ENCODE data around the gene MCF2L2. TPM values are rescaled to one million over a fixed set of nuclear protein-coding genes. Genes with fewer than 3 reads are reported as not detected.

Gene MCF2L2
- total RNA-seq, 2 donors from 2014 or later: 1.5 to 2.5 TPM

DNA sequence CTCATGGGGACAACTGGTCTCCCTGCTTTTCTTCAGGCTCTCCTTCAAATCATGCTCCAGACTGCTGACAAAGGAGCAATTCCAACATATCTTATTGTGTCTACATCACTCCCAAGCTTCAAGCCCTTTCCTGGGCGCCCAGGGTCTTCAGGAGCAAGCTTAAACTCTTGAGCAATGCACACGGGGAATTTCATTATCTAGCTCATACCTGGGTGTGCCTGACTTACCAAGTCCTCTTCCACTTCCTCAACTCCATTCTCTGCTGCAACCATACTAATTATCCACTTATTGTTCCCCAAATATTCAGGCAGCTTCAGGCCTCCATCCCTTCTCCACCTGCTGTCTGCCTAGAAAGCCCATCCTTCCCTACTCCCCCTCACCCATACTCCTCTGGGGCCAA is 124.7 kb downstream of the MCF2L2 start:
- ATAC-seq: no peak

DNA sequence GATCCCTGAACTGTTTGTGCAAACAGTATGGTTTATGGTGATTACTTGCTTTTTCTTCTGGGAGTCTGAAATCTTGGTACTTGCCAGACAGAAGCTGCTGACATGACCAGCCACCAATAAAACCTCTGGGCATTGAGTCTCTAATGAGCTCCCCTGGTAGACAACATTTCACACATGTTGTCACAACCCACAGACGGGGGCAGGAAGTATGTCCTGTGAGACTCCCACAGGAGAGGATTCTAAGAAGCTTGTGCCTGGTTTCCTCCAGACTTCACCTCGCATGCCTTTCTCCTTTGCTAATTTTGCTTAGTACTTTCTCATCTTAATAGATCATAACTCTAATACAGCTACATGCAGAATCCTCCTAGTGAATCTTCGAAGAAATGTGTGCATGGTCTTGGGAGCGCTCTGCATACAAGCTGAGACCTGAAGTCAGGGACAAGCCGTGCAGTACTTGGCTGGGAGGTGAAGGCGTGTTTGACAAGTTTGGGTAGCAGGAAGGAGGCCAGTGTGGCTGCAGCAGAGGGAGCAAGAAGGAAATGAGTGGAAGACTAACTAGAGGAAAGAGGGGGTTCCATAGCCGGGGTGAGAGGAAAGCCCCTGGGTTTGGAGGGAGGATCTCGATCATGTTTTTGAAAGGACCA is 126.4 kb downstream of the MCF2L2 start:
- no peaks in the 10 kb centered on the region for H3K36me3 Mint-ChIP-seq
- ATAC-seq: no peak
- H3K9me3 Mint-ChIP-seq: no peaks in the 10 kb centered on the region
- no peak overlapping the region for H3K27ac Mint-ChIP-seq
- no peak for DNase-seq (ENCODE audit: low spot score in 2 of 2)

More for the DNA sequence above, 124.7 kb downstream of the MCF2L2 start:
- no peak for DNase-seq (ENCODE audit: low spot score in 2 of 2)
- Mint-ChIP-seq H3K36me3 (no peaks in the 10 kb centered on the region), H3K27ac (peak overlapping the region in 1 of 2 donors; percentile 79), H3K9me3 (no peaks in the 10 kb centered on the region)

DNA sequence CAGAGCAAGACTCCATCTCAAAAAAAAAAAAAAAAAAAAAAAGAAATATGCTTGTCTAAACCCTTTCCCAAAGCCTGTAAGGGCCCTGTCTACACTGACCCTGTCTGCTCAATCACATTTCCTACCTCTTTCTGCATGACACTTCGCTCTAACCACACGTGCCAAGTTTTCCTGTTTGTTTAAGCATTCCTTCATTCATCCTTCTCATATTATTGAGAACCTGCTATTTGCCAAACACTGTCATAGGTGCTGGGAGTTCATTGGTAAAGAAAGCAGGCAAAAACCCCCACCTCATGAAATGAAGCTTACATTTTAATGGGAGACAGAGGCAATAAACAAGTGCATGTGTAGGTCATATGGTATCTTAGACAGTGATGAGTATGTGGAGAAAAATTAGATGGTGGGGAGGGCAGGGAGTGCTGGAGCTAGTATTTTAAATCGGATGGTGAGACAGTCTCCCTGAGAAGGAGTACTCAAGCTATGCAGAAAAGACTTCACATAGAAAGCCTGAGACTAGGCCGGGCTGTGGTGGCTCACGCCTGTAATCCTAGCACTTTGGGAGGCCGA is 127.3 kb downstream of the MCF2L2 start:
- ATAC-seq (no peak), DNase-seq (ENCODE audit: low spot score in 2 of 2) (no peak)
- Mint-ChIP-seq H3K9me3 (no peaks in the 10 kb centered on the region), H3K27ac (no peak overlapping the region), H3K36me3 (no peaks in the 10 kb centered on the region)

DNA sequence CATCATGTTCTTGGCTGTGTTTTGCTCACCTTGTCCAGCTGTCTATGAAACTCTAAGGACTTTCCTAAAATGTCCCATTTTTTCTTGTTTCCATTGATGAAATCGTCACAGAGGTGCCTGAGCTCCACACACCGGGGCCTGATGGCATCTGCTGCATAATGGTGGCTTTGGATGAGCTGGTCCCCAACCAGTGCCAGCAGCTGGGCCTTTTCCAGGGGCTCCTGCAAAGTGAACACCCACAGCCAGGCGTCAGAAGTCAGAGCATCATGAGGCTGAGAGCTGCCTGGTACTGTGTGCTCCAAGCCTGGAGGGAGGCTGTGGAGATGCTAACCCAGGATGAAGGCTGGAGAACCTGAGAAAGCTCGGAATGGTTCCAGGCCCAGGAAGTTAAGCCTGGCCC is 128.4 kb downstream of the MCF2L2 start:
- H3K36me3 Mint-ChIP-seq: peaks cover 0 to 3% of the 10 kb centered on the region in 2 donors
- ATAC-seq: no peak
- no peak overlapping the region for H3K27ac Mint-ChIP-seq
- no peak for DNase-seq (ENCODE audit: low spot score in 2 of 2)
- H3K9me3 Mint-ChIP-seq: no peaks in the 10 kb centered on the region

DNA sequence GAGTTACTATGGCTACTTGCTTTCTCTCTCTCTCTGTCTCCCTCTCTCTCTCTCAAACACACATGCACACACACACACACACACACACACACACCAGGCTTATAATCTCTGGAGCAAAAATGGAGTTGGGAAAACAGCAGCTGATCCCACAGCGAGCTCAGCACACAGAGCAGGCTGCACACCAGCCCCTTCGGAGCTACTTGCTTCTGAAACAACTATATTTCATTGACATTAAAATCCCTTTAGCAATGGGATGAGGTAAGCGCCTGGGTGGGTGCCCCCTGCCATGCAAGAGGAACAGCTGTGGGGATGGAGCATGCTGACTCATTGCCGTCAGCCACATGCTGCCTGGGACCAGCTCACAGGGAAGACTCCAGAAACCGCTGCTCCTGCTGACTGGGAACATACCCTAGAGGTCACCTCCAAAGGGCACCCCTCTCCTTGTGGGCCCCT is 129.7 kb downstream of the MCF2L2 start:
- ATAC-seq: no peak
- Mint-ChIP-seq H3K36me3 (peaks cover 0 to 6% of the 10 kb centered on the region in 2 donors), H3K27ac (no peak overlapping the region), H3K9me3 (no peaks in the 10 kb centered on the region)
- no peak for DNase-seq (ENCODE audit: low spot score in 2 of 2)

DNA sequence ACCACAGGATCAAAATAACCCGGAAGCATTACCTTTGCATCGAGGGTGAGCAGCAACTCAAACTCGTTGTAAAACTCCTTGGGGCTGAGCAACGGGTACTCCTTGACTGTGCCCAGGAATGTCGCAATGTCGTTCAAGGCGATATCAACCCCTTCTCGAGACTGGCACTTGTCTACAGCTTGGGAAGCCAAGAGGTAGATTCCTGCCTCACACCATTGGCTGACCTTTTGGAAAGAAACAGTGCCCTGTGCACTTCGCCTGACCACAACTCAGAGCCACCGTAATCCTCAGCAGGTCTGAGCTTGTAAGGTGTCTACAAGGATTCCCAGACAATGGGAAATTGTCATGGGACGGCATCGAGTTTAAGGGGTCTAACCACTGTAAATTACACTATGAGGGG is 131.5 kb downstream of the MCF2L2 start:
- Mint-ChIP-seq H3K36me3 (peaks cover 0 to 6% of the 10 kb centered on the region in 2 donors), H3K9me3 (no peaks in the 10 kb centered on the region), H3K27ac (no peak overlapping the region)
- ATAC-seq: no peak
- DNase-seq (ENCODE audit: low spot score in 2 of 2): no peak

DNA sequence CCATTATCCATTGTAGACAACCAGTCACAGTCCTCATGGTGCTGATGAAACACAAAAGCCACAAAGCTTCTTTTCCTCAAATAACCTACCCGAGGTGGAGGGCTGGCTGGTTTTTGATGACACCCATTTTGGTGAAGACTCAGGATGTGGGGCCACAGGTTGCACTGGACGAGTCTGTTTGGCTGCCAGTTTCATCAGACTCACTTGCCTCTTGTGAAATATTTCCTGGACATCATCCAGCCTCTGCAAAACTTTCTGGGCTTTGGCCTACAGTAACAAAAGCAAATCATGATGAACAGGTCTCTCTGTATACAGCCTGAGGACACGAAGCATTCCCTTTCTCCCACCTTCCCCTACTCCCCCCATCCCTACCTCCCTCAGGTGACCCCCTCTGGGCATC is 133.2 kb downstream of the MCF2L2 start:
- ATAC-seq (no peak), DNase-seq (ENCODE audit: low spot score in 2 of 2) (no peak)
- Mint-ChIP-seq H3K27ac (no peak overlapping the region), H3K36me3 (peaks cover 0 to 6% of the 10 kb centered on the region in 2 donors), H3K9me3 (no peaks in the 10 kb centered on the region)

DNA sequence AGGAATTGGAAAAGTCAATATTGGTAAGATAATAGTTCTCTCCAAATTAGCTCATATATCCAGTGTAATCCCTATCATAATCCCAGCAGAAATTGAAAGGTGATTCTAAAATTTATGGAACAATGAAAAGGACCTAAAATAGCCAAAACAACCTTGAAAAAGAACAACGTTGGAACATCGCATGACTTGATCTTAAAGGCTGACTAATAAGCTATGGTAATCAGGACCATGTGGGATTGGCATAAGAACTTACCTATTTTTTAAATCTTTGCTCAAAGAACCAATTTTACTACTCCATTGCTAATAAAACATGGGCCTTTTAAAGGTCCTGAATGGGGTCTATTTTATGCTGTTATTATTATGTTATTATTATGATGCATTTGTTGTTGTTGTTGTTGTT is 134.5 kb downstream of the MCF2L2 start:
- Mint-ChIP-seq H3K9me3 (no peaks in the 10 kb centered on the region), H3K36me3 (peaks cover 0 to 6% of the 10 kb centered on the region in 2 donors), H3K27ac (no peak overlapping the region)
- DNase-seq (ENCODE audit: low spot score in 2 of 2): no peak
- ATAC-seq: no peak

DNA sequence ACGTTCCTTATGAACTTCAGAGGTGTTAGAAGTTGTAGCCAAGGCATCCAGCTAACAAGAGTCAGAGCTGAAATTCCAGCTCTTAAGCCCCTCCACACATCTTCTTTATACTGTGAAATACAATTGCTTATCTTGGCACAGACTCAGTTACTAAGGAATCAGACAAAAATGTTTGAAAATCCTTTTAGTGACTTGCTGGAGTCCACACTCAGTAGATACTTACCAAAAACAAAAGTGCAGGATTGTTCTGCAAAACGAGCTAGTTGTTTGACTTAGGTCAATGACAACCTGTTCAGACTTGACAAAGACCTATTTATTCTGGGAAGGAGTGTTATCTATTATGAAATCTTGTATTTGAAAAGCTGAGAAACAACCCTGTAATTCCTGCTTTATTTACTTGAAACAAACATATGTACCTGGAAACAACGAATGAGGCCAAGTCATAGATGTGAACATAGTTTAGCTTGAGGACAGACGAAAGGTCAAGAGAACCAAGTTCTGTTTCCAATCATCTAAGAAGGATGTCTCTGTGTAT is 136.9 kb downstream of the MCF2L2 start:
- DNase-seq (ENCODE audit: low spot score in 2 of 2) (no peak), ATAC-seq (no peak)
- Mint-ChIP-seq H3K9me3 (no peaks in the 10 kb centered on the region), H3K36me3 (peaks cover 0 to 6% of the 10 kb centered on the region in 2 donors), H3K27ac (no peak overlapping the region)

DNA sequence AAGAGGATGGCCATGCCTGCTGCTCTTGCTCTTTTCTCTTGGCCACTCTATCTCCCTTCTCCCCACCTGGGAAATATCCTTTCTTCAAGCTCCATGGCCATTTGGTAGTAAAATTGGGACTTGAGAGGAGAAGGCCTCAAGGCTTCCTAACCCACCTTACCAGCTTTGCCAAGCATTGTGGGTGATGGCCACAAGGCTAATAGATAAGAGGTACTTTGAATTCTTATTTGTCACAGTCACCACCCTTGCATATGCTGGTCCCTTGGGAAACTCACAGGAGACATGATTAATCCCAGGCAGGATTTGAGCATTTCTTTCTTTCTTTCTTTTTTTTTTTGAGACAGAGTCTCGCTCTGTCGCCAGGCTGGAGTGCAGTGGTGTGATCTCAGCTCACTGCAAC is 138.2 kb downstream of the MCF2L2 start:
- H3K27ac Mint-ChIP-seq: no peak overlapping the region
- DNase-seq (ENCODE audit: low spot score in 2 of 2) (no peak), ATAC-seq (no peak)
- peaks cover 0 to 5% of the 10 kb centered on the region in 2 donors for H3K36me3 Mint-ChIP-seq
- H3K9me3 Mint-ChIP-seq: no peaks in the 10 kb centered on the region

DNA sequence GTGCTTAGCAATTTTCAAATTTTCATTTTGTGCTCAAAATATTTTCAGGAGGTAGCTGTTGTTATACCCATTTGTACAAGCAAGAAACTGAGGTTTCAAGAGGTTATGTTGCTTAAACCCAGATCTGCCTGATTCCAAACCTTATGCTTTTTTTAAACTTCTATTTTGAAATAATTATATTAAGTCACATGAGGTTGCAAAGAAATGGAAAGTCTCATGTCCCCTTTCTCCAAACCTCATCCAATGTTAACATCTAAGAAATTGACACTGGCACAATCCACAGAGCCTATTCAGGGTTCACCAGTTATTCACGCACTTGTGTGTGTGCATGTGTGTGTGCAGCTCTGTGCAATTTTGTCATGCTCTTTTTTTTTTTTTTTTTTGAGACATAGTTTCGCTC is 140.3 kb downstream of the MCF2L2 start:
- no peak for ATAC-seq
- H3K27ac Mint-ChIP-seq: no peak overlapping the region
- H3K36me3 Mint-ChIP-seq: no peaks in the 10 kb centered on the region
- no peaks in the 10 kb centered on the region for H3K9me3 Mint-ChIP-seq
- DNase-seq (ENCODE audit: low spot score in 2 of 2): no peak

DNA sequence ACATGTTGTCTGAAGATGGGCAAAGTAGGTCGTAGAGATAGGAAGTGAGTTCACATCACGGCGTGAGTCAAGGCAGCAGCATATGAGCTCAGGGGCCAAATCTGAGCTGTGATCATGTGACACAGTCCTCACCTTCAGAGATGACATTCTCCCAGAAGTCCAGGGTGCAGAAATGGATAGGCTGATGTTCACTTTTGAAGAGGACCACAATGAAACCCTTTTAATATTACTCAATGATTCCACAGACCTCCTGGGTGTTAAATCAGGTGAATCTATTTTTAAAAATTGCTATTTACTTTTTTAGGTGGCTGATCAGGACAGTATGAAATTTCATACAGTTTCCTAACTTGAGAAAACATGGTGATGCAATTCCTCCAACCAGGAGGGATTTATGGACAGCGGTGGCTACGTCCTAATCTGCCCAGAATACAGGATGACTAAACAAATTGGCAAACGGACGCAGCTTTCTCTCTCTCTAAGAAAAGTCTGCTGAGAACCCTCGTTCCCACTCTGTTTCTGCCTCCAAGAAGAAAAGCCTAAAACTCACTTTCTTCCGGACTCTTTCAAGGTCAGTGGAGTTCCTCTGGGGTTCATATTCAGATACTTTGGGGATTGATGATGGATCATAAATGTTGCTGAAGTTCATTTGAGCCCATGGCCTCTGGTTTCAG is 141.0 kb downstream of the MCF2L2 start:
- Mint-ChIP-seq H3K36me3 (no peaks in the 10 kb centered on the region), H3K9me3 (no peaks in the 10 kb centered on the region), H3K27ac (peak overlapping the region in 1 of 2 donors; percentile 92)
- ATAC-seq: no peak
- DNase-seq (ENCODE audit: low spot score in 2 of 2): no peak

DNA sequence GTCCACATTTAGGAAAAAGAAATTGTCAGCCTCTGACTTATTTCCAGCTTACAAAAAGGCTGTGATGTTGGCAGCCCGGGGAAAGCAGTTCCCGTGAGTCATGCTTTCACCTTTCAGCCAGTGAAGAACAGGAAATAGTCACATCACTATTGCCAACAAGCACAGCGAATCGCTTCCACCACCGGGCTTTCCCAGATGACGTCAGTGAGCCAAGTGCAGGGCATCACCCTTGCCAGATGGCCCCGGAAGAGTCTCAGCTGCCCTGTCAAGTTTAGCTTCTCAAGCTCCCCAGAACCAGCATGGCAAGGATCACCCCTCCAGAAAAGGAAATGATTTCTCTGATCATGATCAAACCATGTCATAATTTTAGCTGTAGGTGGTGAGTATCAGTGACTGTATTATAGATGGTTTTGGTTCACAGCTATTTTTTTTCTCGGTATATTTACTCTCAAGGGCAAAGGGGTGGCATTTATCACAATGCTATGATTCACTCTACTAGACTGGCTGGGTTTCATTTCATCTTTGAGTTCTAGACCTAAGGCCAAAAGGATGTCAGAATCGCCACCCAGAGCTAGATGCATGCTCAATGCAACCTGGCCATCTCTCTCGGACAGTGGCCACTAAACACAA is 142.5 kb downstream of the MCF2L2 start:
- Mint-ChIP-seq H3K27ac (peak overlapping the region; percentile 89 to 92), H3K9me3 (no peaks in the 10 kb centered on the region), H3K36me3 (no peaks in the 10 kb centered on the region)
- DNase-seq (ENCODE audit: low spot score in 2 of 2) (peak; percentile 82 to 96), ATAC-seq (peak; percentile 94)

DNA sequence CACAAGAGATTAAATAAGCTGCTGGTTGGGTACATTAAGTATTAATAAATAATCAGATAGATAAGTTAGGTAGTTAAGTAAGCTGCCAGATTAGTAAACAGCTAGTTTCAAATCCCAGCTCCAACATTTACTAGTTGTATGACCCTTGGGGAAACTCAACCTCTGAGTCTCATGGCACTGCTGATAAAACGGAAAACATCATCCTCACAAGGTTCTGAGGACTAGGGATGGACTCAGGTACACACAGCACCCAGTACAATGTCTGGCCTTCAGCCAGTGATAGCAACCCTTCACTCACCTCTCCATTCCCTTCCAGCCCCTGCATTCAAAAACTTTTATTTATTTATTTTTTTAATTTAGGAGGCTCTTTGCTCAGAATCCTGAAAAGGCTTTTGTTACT is 143.1 kb downstream of the MCF2L2 start:
- Mint-ChIP-seq H3K9me3 (no peaks in the 10 kb centered on the region), H3K27ac (peak overlapping the region; percentile 89 to 92), H3K36me3 (no peaks in the 10 kb centered on the region)
- ATAC-seq (no peak), DNase-seq (ENCODE audit: low spot score in 2 of 2) (no peak)

DNA sequence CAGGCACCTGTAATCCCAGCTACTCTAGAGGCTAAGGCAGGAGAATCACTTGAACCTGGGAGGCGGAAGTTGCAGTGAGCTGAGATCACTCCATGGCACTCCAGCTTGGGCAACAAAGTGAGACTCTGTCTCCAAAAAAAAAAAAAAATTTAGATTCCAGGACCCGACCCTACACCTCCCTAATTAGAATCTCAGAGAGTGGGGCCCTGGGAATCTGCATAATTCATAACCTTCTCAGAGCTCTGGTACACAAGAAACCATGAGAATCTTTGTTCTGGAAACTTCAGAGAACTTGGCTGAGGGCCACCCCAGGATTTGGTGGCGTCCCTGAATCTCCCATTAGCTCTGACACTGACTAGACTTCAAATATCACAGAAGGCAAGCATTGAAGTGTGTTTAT is 143.8 kb downstream of the MCF2L2 start:
- no peaks in the 10 kb centered on the region for H3K36me3 Mint-ChIP-seq
- no peaks in the 10 kb centered on the region for H3K9me3 Mint-ChIP-seq
- DNase-seq (ENCODE audit: low spot score in 2 of 2) (no peak), ATAC-seq (no peak)
- H3K27ac Mint-ChIP-seq: peak overlapping the region; percentile 88 to 92

DNA sequence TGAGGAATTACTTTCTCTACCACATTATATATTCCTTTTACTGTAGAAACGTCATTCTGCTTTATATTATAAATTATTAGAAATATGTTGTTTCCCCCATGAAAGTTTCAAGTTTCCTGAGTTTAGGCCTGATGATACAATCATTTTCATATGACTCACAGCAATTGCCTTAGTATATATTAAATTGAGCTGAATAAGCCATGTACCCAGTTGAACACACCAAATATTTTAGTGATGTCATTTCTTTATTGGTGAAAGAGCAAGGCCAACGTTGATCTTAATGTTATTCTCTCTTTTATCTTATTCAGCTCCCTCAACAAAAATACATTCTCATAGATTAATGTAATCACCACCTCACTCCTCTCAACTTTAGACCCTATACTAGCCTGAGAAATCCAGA is 144.5 kb downstream of the MCF2L2 start:
- Mint-ChIP-seq H3K36me3 (no peaks in the 10 kb centered on the region), H3K9me3 (no peaks in the 10 kb centered on the region), H3K27ac (peak overlapping the region in 1 of 2 donors; percentile 92)
- ATAC-seq: no peak
- no peak for DNase-seq (ENCODE audit: low spot score in 2 of 2)

DNA sequence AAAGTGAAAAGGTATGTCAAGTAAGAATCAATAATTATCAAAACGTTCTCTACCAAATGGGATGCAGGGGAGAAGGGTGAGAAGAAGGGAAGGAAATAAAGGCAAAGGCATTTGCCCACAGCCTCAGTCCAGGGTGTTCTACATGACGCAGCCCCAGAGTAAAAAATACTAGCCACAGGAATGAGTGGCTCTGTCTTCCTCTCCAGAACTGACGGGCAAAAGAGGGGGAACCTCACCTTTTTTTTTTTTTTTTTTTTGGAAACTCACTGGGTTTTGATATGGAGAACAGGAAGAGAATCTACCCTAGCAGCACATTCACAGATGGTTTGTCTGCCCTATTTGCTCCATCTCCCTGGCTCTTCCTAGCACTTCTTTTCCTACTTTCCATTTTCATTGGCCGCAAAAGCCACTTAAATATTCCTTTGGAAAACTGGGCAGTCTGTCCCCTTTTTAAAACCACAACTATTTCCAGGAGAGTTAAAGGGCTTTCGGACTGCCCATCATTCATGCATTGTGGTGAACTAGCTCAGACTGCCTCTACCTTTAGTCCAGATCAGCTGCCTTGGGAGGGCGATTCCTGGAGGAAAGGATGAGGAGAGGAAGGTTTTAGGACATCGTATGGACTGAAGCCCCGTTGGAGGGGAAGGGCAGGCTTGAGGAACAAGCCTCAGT is 147.2 kb downstream of the MCF2L2 start:
- ATAC-seq (no peak), DNase-seq (ENCODE audit: low spot score in 2 of 2) (no peak)
- Mint-ChIP-seq H3K27ac (no peak overlapping the region), H3K36me3 (no peaks in the 10 kb centered on the region), H3K9me3 (no peaks in the 10 kb centered on the region)

Measured in activated naive CD4-positive, alpha-beta T cell treated with anti-CD3 and anti-CD28 coated beads, Interleukin-2, amount 50 U/mL, for 72 hours (primary cell).